22Rv1 (cell line): ENCODE measurements around the gene TCL1A.

ENCODE experiments used
- CTCF ChIP-seq: fragments of 450-650 bp; IDR thresholded peaks from 2 replicates; pipeline ENCODE4 v1.5.1; 2017; ENCODE audit warnings: mild to moderate bottlenecking
- ZFX ChIP-seq: fragments of 450-650 bp; IDR thresholded peaks from 2 replicates; pipeline ENCODE4 v1.6.1; 2017; ENCODE audit warnings: antibody characterized with exemption, borderline replicate concordance

- no peak for TF ChIP-seq CTCF
- no peak for TF ChIP-seq ZFX
Measured at GRCh38 chr14:95699412-95699811, 14.5 kb downstream of the TCL1A start.
